ENCODE results near the gene NAALADL1. TPM values are rescaled to one million over a fixed set of nuclear protein-coding genes. Genes with fewer than 3 reads are reported as not detected.

The NAALADL1 gene
- total and polyA plus RNA-seq, 2 experiments from 2014 or later = 11.1 to 13.7 TPM

GRCh38 chr11:65035579-65035978 lies 22.8 kb downstream of the NAALADL1 start (continued):
- TF ChIP-seq REST (IDR thresholded peaks at IDR 0.05; ENCODE audit: unreplicated experiment) (no peak), ZNF331 (CRISPR knock-in tag; IDR thresholded peaks at IDR 0.05; ENCODE audit: low read depth) (no peak), EZH2 (IDR thresholded peaks at IDR 0.05; ENCODE audit: low read depth, unreplicated experiment) (no peak), EZH2phosphoT487 (IDR thresholded peaks at IDR 0.05; ENCODE audit: unreplicated experiment) (no peak), ZNF114 (CRISPR knock-in tag; IDR thresholded peaks at IDR 0.05) (no peak), STAT1 (IDR thresholded peaks at IDR 0.05; ENCODE audit: unreplicated experiment) (no peak), ETS1 (IDR thresholded peaks at IDR 0.05) (no peak)

- Mint-ChIP-seq H3K36me3 (ENCODE audit: low read depth) (no peaks in the 10 kb centered on the region), H3K9me3 (no peaks in the 10 kb centered on the region), H3K4me3 (no peak overlapping the region), H3K4me1 (no peaks in the 10 kb centered on the region), H3K27ac (no peak overlapping the region), H3K27me3 (ENCODE audit: insufficient read depth, low read depth, poor library complexity) (peaks cover 2% of the 10 kb centered on the region)
- Histone ChIP-seq H3K4me1 (ENCODE audit: insufficient read depth) (no peaks in the 10 kb centered on the region), H3K36me3 (ENCODE audit: insufficient read depth) (no peaks in the 10 kb centered on the region), H3K4me3 (no peak overlapping the region), H3K4me2 (no peak overlapping the region), H3K9me2 (ENCODE audit: insufficient read depth) (no peaks in the 10 kb centered on the region), H3K27me3 (ENCODE audit: insufficient read depth) (no peaks in the 10 kb centered on the region), H2AFZ (no peak overlapping the region), H3F3A (replicated peaks; ENCODE audit: low read depth) (no peaks in the 10 kb centered on the region), H4K20me1 (replicated peaks; ENCODE audit: insufficient read depth) (no peaks in the 10 kb centered on the region), H3K79me2 (replicated peaks; ENCODE audit: insufficient read depth) (no peaks in the 10 kb centered on the region), H3K27ac (ENCODE audit: low read depth) (no peak overlapping the region)
- no peak for DNase-seq (ENCODE audit: low spot score)
- ATAC-seq = no peak
- TF ChIP-seq ZNF114 (CRISPR knock-in tag; IDR thresholded peaks at IDR 0.05) (no peak), CREB1 (CRISPR knock-in tag; IDR thresholded peaks at IDR 0.05; ENCODE audit: low read depth) (no peak), REST (IDR thresholded peaks at IDR 0.05; ENCODE audit: unreplicated experiment) (no peak), CTCF (conservative IDR thresholded peaks at IDR 0.05; ENCODE audit: low read depth in 2 of 2) (no peak), NANOG (IDR thresholded peaks at IDR 0.05; ENCODE audit: borderline replicate concordance) (no peak), ZNF331 (CRISPR knock-in tag; IDR thresholded peaks at IDR 0.05; ENCODE audit: low read depth) (no peak), EZH2phosphoT487 (IDR thresholded peaks at IDR 0.05; ENCODE audit: unreplicated experiment) (no peak), JUNB (IDR thresholded peaks at IDR 0.05; ENCODE audit: unreplicated experiment) (no peak), EZH2 (IDR thresholded peaks at IDR 0.05; ENCODE audit: low read depth, unreplicated experiment) (no peak), STAT1 (IDR thresholded peaks at IDR 0.05; ENCODE audit: unreplicated experiment) (no peak), POLR2AphosphoS5 (IDR thresholded peaks at IDR 0.05; ENCODE audit: low read depth) (no peak)
Measured at GRCh38 chr11:65034423-65034822, 23.9 kb downstream of the NAALADL1 start.
